Right lobe of liver (tissue), 4 donors: ENCODE results near the gene FAM53A.

Source experiments
- CTCF ChIP-seq, 4 donors: fragments of 200-600 bp in 3 of 4; fragments of 450-650 bp in 1 of 4; IDR thresholded peaks; one replicate each; pipeline versions ENCODE4 v1.5.1 to v1.8.0; 2016 to 2022; ENCODE audit warnings: antibody characterized with exemption in 4 of 4, mild to moderate bottlenecking in 2 of 4
- POLR2A ChIP-seq: fragments of 450-650 bp; IDR thresholded peaks from one replicate; pipeline ENCODE4 v1.6.1; 2017; ENCODE audit warnings: antibody characterized with exemption, mild to moderate bottlenecking
- donor health status: DM: no; HTN: no; CAD: no.
- donor health status: DM: no; HTN: no; CAD: no.
- donor health status: DM: no; HTN: yes; CAD: no.

- no peak for TF ChIP-seq CTCF (IDR thresholded peaks at IDR 0.05)
- TF ChIP-seq POLR2A: no peak
These were observed 14.8 kb downstream of the FAM53A start for GRCh38 chr4:1669270-1669669.
